ENCODE data around the gene GJB1.

GJB1 gene

DNA sequence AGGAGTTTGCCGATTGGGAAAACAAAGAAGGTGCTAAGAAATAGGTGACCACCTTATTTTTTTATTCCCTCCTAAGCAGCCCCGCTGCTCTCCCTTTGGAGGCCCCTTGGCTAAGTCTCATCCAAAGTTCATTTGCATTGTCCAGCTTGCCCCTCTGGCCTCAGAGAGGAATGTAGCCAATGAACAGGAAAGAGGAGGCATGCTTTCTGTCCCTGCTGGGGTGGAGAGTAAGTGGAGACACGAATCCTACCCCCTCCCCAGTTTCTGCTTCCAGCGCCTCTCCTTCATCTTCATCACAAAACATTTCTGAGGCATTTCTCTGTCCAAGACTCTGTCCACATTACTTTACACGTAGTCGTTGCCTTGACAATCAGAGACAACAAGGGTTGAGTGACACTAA lies 39.7 kb upstream of the GJB1 start:
- Histone ChIP-seq H3K27me3 (ENCODE audit: insufficient read depth, poor library complexity, severe bottlenecking) (no peaks in the 10 kb centered on the region), H3K36me3 (ENCODE audit: low read depth) (no peaks in the 10 kb centered on the region), H3K9me3 (ENCODE audit: severe bottlenecking) (no peaks in the 10 kb centered on the region), H3K4me3 (ENCODE audit: severe bottlenecking) (no peak overlapping the region), H3K4me1 (ENCODE audit: insufficient read depth, poor library complexity, severe bottlenecking) (peaks cover 5% of the 10 kb centered on the region), H3K27ac (ENCODE audit: poor library complexity, severe bottlenecking) (no peak overlapping the region)
- no peak for ATAC-seq (ENCODE audit: low read depth)
- DNase-seq (ENCODE audit: low spot score): no peak
- TF ChIP-seq, protein P1, sequence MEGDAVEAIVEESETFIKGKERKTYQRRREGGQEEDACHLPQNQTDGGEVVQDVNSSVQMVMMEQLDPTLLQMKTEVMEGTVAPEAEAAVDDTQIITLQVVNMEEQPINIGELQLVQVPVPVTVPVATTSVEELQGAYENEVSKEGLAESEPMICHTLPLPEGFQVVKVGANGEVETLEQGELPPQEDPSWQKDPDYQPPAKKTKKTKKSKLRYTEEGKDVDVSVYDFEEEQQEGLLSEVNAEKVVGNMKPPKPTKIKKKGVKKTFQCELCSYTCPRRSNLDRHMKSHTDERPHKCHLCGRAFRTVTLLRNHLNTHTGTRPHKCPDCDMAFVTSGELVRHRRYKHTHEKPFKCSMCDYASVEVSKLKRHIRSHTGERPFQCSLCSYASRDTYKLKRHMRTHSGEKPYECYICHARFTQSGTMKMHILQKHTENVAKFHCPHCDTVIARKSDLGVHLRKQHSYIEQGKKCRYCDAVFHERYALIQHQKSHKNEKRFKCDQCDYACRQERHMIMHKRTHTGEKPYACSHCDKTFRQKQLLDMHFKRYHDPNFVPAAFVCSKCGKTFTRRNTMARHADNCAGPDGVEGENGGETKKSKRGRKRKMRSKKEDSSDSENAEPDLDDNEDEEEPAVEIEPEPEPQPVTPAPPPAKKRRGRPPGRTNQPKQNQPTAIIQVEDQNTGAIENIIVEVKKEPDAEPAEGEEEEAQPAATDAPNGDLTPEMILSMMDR (IDR thresholded peaks at IDR 0.05; ENCODE audit: poor library complexity, severe bottlenecking): no peak

DNA sequence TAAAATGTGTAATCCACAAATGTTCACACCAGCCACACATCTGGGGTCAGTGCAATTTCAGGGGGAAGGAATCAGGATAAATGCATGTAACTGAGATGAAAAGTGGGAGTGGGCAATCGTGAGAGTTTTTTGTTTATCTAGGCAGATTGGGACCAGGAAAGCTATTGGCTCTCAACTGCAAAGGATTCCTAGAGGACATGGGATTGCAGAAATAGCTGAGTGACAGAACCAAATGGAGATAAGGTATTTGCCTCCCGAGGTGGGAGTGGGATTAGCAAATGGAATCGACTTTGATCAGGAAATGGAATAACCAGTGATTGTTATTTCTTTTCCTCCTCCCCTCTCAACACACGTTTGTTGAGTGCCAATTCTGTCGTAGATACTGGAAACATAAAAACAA lies 38.9 kb upstream of the GJB1 start:
- DNase-seq (ENCODE audit: low spot score) (no peak), ATAC-seq (ENCODE audit: low read depth) (no peak)
- TF ChIP-seq, protein P1 (IDR thresholded peaks at IDR 0.05; ENCODE audit: poor library complexity, severe bottlenecking): no peak
- peaks cover 5% of the 10 kb centered on the region for H3K4me1 ChIP-seq (ENCODE audit: insufficient read depth, poor library complexity, severe bottlenecking)
- H3K36me3 ChIP-seq (ENCODE audit: low read depth): no peaks in the 10 kb centered on the region
- H3K27ac ChIP-seq (ENCODE audit: poor library complexity, severe bottlenecking): no peak overlapping the region
- H3K9me3 ChIP-seq (ENCODE audit: severe bottlenecking): no peaks in the 10 kb centered on the region
- no peaks in the 10 kb centered on the region for H3K27me3 ChIP-seq (ENCODE audit: insufficient read depth, poor library complexity, severe bottlenecking)
- H3K4me3 ChIP-seq (ENCODE audit: severe bottlenecking): no peak overlapping the region

DNA sequence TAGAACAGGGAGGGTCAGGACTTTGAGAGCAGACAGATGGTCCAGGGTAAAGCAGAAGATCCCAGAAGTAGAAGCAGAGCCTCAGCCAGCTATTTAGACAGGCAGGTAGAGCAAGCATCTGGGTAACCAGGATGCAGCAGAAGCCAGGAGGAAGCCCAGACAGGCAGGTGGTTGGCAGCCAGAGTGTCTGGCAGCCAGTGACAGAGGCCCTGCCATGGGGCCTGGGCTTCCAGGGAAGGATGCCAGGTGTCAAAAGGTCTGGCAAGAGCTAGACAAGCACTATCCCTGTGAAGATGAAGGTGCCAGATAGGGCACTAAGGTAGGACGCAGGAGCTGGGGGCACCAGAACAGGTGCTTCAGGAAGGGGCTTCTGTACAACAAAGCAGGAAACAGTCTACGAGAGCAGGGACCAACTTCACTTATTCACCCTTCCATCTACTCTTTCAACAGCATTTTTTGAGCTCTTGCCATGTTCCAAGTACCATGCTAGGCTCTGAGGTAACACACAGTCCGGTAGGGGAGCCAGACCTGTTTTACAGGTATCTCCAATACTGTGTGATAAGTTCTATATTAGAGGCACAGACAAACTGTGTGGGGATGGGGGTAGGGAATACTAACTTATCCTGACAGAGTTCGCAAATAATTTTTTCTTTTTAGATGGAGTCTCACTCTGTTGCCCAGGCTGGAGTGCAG lies 38.1 kb upstream of the GJB1 start:
- DNase-seq (ENCODE audit: low spot score) (no peak), ATAC-seq (ENCODE audit: low read depth) (no peak)
- peaks cover 5% of the 10 kb centered on the region for H3K4me1 ChIP-seq (ENCODE audit: insufficient read depth, poor library complexity, severe bottlenecking)
- no peaks in the 10 kb centered on the region for H3K27me3 ChIP-seq (ENCODE audit: insufficient read depth, poor library complexity, severe bottlenecking)
- no peaks in the 10 kb centered on the region for H3K9me3 ChIP-seq (ENCODE audit: severe bottlenecking)
- H3K36me3 ChIP-seq (ENCODE audit: low read depth): no peaks in the 10 kb centered on the region
- no peak overlapping the region for H3K27ac ChIP-seq (ENCODE audit: poor library complexity, severe bottlenecking)
- H3K4me3 ChIP-seq (ENCODE audit: severe bottlenecking): no peak overlapping the region
- TF ChIP-seq, protein P1 (IDR thresholded peaks at IDR 0.05; ENCODE audit: poor library complexity, severe bottlenecking): no peak

DNA sequence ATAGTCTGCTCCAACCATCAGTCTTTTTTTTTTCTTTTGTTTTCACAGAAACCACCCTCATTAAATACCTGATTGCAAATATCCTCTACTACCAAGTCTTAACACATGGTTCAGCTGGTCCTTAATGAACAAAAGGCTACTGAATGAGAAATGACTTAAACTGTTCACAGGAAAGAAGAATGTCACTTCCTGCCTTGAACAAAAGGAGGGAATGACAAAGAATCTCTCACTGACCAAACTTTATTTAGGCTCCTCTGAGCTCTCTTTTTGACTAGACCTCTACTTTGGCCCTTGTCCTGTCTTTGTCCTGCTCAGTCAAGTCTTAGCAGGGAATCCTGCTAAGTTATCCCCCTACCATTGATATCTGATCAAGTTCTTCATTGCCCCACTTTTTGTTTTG lies 31.8 kb upstream of the GJB1 start:
- no peaks in the 10 kb centered on the region for H3K9me3 ChIP-seq (ENCODE audit: severe bottlenecking)
- H3K27ac ChIP-seq (ENCODE audit: poor library complexity, severe bottlenecking): no peak overlapping the region
- H3K27me3 ChIP-seq (ENCODE audit: insufficient read depth, poor library complexity, severe bottlenecking): no peaks in the 10 kb centered on the region
- no peaks in the 10 kb centered on the region for H3K4me1 ChIP-seq (ENCODE audit: insufficient read depth, poor library complexity, severe bottlenecking)
- ATAC-seq (ENCODE audit: low read depth) (no peak), DNase-seq (ENCODE audit: low spot score) (no peak)
- TF ChIP-seq, protein P1 (IDR thresholded peaks at IDR 0.05; ENCODE audit: poor library complexity, severe bottlenecking): no peak
- no peak overlapping the region for H3K4me3 ChIP-seq (ENCODE audit: severe bottlenecking)
- H3K36me3 ChIP-seq (ENCODE audit: low read depth): no peaks in the 10 kb centered on the region

DNA sequence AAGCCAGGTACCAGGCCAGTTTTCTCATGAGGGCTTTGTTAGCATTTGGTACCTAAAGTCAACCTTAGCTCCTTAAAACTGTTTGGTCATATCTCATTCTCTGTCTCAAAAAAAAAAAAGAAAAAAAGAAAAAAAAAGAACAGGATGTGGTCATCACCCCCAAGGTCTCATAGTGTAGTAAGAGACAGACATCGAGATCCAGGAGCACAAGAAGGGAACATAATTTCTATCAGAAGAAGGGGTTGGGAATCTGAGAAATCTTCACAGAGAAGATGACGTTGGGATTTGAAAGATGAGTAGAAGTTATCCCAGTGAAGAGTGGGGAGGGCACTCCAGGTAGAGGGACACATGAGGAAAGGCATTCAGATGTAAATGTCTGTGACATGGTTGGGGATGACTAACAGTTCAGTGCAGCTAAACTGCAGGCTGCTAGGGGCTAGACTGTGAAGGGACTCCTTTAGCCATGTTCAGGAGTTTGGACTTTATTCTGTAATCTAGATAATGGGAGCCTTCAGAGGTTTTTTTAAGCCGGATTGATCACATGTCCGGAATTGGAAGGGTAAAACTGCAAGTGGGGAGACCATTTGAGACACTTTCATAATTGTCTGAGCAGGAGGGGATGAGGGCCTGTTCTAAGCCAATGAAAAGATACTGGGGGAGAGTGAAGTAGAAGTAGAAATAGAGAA lies 26.9 kb upstream of the GJB1 start:
- H3K27ac ChIP-seq (ENCODE audit: poor library complexity, severe bottlenecking): no peak overlapping the region
- TF ChIP-seq, protein P1 (IDR thresholded peaks at IDR 0.05; ENCODE audit: poor library complexity, severe bottlenecking): no peak
- no peak for ATAC-seq (ENCODE audit: low read depth)
- DNase-seq (ENCODE audit: low spot score): no peak
- H3K9me3 ChIP-seq (ENCODE audit: severe bottlenecking): no peaks in the 10 kb centered on the region
- no peak overlapping the region for H3K4me3 ChIP-seq (ENCODE audit: severe bottlenecking)
- H3K4me1 ChIP-seq (ENCODE audit: insufficient read depth, poor library complexity, severe bottlenecking): no peaks in the 10 kb centered on the region
- no peaks in the 10 kb centered on the region for H3K27me3 ChIP-seq (ENCODE audit: insufficient read depth, poor library complexity, severe bottlenecking)
- H3K36me3 ChIP-seq (ENCODE audit: low read depth): no peaks in the 10 kb centered on the region

All from RWPE2 (cell line).